ENCODE results near the gene SPATA3. TPM values are rescaled to one million over a fixed set of nuclear protein-coding genes. Genes with fewer than 3 reads are reported as not detected.

The SPATA3 gene
- total RNA-seq, 1 donor from 2014 or later, result not detected

DNA sequence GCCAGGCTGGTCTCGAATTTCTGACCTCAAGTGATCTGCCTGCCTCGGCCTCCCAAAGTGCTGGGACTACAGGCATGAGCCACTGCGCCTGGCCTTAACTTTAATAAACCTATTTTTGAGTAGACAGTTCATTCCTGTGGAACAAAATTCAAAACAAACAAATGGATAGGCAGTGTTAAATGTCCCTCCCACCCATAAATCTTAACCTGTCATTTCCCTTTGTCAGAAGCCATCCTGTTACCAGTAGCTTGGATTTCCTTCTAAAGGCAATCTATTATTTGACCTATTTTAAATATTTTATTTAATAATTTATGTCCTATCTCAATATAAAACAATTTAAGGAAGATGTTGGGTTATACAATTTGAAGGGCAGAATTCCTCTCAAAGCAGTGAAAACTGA lies 34.8 kb downstream of the SPATA3 start:
- H3K4me1 ChIP-seq, result no peaks in the 10 kb centered on the region
- no peaks in the 10 kb centered on the region for H3K27me3 ChIP-seq
- DNase-seq (ENCODE audit: extremely low spot score in 2 of 2), result no peak
- H3K4me3 ChIP-seq, result no peak overlapping the region
- H3K36me3 ChIP-seq, result no peaks in the 10 kb centered on the region
- intact Hi-C loops (cut with DNase I), result no loop called here
- TF ChIP-seq, protein P1, sequence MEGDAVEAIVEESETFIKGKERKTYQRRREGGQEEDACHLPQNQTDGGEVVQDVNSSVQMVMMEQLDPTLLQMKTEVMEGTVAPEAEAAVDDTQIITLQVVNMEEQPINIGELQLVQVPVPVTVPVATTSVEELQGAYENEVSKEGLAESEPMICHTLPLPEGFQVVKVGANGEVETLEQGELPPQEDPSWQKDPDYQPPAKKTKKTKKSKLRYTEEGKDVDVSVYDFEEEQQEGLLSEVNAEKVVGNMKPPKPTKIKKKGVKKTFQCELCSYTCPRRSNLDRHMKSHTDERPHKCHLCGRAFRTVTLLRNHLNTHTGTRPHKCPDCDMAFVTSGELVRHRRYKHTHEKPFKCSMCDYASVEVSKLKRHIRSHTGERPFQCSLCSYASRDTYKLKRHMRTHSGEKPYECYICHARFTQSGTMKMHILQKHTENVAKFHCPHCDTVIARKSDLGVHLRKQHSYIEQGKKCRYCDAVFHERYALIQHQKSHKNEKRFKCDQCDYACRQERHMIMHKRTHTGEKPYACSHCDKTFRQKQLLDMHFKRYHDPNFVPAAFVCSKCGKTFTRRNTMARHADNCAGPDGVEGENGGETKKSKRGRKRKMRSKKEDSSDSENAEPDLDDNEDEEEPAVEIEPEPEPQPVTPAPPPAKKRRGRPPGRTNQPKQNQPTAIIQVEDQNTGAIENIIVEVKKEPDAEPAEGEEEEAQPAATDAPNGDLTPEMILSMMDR (IDR thresholded peaks at IDR 0.05), result no peak
- TF ChIP-seq POLR2AphosphoS5 (IDR thresholded peaks at IDR 0.05; ENCODE audit: insufficient read depth in 1 of 2, low read depth in 1 of 2) (no peak), POLR2A (IDR thresholded peaks at IDR 0.05) (no peak)
- no peak overlapping the region for H3K27ac ChIP-seq
- H3K9me3 ChIP-seq, result no peaks in the 10 kb centered on the region

DNA sequence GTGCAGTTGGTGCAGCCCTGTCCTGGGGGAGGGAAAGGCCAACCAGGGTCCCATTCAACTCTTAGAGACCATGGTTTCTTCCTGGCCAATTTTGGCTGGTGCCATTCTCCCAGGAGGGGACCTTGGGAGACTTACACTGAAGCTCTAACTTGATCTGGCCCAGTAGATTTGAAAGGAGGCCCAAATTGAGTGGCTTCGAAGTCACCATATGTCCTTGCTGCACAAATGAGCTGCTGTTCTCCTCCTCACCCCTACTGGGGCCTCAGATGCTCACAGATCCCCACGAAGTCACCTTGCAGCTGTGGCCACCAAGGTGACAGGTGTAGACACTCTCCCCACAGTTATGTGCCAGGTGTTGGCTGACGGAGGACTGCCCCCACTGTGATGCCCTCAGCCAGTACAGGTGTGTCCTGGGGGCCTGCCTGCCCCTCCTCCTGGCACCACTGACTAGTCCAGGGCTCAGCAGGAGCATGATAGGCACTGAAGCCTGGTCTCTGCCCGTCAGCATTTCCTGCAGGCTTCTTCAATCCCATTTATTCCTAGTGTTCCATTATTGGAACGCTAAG lies 36.7 kb downstream of the SPATA3 start:
- intact Hi-C loops (cut with DNase I), result no loop called here

DNA sequence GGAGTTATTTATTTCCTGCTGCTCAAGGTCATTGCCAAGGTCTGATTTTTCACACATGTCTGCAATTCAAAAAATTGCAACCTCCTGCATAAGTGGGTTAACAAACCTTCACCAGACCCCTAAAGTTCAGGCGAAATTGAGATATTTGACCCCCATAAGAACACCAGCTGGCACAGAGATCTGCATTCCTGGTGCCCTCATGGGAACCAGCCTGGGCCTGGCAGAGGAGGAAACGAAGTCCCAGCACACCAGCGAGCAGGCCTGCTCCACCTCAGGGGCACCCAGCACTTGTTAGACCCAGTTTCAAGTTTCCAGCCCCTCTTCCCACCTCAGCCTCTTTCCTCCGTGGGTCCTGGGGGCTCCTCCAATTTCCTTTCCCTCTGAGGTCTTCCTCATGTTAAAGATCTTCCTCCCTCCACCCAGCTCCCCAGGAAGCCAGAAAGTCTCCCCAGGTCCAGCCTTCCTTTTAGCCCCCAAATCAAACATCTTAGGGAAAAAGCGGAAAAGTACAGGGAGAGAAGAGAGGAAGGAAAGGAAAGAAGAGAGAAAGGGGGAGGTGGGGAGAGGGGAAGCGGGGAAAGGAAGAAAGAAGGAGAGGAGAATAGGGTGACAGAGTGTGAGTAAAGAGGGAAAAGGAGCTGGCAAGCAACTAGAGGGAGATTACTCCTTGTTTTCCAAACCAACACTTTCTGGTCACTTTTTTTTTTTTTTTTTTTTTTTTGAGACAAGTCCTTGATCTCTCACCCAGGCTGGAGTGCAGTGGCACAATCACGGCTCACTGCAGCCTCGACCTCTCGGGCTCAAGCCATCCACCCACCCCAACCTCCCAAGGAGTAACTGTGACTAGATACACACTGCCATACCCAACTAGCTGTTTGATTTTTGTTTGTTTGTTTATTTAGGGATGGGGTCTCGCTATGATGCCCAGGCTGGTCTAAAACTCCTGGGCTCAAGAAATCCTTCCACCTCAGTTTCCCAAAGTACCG lies 37.5 kb downstream of the SPATA3 start:
- TF ChIP-seq, protein P1 (IDR thresholded peaks at IDR 0.05), result no peak
- no peak for TF ChIP-seq POLR2AphosphoS5 (IDR thresholded peaks at IDR 0.05; ENCODE audit: insufficient read depth in 1 of 2, low read depth in 1 of 2)
- Histone ChIP-seq H3K9me3 (no peaks in the 10 kb centered on the region), H3K4me3 (no peak overlapping the region), H3K36me3 (no peaks in the 10 kb centered on the region), H3K27me3 (no peaks in the 10 kb centered on the region), H3K27ac (no peak overlapping the region), H3K4me1 (no peaks in the 10 kb centered on the region)
- intact Hi-C loops (cut with DNase I), result no loop called here
- DNase-seq (ENCODE audit: extremely low spot score in 2 of 2), result no peak

More for the DNA sequence above, 36.7 kb downstream of the SPATA3 start:
- DNase-seq (ENCODE audit: extremely low spot score in 2 of 2), result no peak
- TF ChIP-seq POLR2AphosphoS5 (IDR thresholded peaks at IDR 0.05; ENCODE audit: insufficient read depth in 1 of 2, low read depth in 1 of 2), result no peak
- TF ChIP-seq POLR2A (IDR thresholded peaks at IDR 0.05), result no peak
- TF ChIP-seq, protein P1 (IDR thresholded peaks at IDR 0.05), result no peak
- no peaks in the 10 kb centered on the region for H3K9me3 ChIP-seq
- no peaks in the 10 kb centered on the region for H3K36me3 ChIP-seq
- no peaks in the 10 kb centered on the region for H3K4me1 ChIP-seq
- no peak overlapping the region for H3K4me3 ChIP-seq
- no peak overlapping the region for H3K27ac ChIP-seq
- no peaks in the 10 kb centered on the region for H3K27me3 ChIP-seq

DNA sequence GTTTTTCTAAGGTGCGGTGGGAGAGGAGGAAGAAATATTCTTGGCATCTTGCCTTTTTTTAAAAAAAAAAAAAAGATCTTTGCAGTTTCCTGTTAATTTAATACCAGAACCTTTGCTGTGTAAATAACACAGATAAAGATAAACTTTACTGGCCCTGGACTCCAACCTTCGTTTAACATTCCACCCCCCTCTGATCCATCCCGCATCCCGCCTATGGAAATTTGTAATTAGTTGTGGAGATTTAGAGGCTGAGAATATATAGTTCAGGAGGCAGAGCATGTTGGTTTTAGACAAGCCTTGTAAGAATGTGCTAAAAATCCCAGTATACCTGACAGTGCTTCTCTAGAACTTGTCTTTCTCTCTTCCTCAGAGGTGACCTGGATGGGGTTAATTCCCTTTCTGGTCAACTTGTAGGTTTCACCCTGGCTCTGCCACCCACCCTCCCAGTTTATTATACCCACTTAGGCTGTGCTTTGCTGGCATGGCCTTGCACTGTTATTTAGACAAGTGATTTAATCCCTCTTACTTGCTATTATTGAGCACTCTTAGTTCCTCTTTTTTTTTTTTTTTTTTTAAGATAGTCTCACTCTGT lies 38.5 kb downstream of the SPATA3 start:
- intact Hi-C loops (cut with DNase I), result no loop called here
- Histone ChIP-seq H3K4me1 (no peaks in the 10 kb centered on the region), H3K36me3 (no peaks in the 10 kb centered on the region), H3K9me3 (no peaks in the 10 kb centered on the region), H3K4me3 (no peak overlapping the region), H3K27ac (no peak overlapping the region), H3K27me3 (no peaks in the 10 kb centered on the region)
- DNase-seq (ENCODE audit: extremely low spot score in 2 of 2), result no peak
- no peak for TF ChIP-seq POLR2AphosphoS5 (IDR thresholded peaks at IDR 0.05; ENCODE audit: insufficient read depth in 1 of 2, low read depth in 1 of 2)
- TF ChIP-seq, protein P1 (IDR thresholded peaks at IDR 0.05), result no peak
- TF ChIP-seq POLR2A (IDR thresholded peaks at IDR 0.05), result no peak
